Non-pigmented ciliary epithelial cell (primary cell): ENCODE measurements around the gene DPY30.

Experiments
- DNase-seq: peaks from one replicate; pipeline ENCODE4 v3.0.0-alpha.2; 2010; ENCODE audit warnings: low read depth

DPY30 gene

DNA sequence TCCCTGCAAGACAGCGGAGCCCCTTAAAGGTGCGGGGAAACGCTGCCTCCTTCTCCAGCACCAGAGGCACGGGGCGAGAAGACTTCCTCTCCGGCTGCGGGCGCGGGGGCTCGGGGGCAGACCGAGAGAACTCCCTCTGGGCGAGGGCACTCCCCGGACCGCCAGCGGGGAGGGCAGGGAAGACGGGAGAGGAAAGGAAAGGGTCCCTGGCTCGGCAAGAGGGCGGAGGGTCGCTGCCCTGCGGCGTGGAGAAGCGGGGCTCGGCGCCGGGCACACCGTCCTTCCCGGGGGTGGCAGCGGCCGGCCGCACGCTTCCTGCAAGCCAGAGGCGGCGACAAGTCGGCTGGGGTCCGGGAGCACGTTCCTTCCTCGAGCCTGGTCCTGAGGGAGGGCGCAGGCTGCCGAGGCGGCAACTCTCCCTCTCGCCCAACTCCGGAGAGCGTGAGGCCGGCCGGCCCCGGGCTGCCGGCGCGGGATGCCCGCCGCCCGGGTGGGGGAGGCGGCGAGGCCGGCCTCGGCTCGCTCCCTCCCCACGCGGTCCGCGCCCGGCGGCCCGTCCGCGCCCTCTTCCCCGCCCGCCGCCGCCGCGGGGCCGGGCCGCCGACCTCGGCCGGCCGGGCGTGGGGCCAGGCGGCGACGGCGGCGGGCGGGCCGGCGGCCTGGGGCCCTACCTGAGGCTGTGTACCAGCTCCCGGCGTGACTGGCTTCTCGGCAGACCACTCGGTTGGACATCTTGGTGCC is 29.9 kb downstream of the DPY30 start:
- DNase-seq = no peak

DNA sequence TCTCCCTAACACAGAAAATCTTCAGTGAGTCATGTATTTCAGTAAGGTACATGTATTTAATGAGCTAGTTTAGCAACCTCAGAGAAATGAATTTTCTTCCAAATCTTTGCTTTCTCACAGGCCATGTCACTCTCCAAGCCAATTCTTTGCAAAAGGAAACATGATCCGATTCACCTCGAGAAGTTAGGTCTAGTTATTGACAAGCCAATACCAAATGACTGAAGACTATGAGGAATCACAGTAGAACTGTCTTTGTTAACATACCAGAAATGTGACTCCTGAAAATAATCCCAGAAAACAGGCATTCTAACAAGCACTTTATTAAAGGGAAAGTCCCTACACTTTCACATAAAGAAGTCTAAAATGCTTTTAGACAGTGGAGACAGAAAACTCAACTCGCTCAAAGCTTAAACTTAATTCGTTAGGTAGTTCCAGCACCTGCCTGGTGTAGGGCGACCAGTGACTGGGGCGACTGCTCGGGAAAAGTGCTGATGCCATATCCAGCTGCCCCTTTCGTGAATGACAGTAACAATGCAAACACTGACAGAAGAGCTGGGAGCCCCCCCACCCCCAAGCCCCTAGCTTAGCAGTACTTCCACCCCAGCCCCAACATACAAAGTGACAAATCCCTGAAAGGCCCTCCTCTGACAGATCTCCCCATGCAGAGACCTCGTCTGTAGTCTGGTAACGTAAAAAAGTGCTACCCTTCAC is 30.6 kb downstream of the DPY30 start:
- DNase-seq = no peak

DNA sequence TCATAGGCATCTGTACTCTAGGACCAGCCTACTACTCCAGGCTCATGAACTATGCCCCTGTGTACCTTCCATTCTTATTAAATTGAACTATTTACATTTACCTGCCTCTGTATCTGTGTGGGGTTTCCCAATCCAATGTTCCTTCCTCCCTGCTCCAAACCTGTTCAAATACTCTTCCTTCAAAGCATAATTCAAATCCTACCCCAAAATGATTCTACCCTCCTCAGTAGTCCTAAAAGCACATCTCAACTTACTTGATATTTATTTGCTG is 32.5 kb downstream of the DPY30 start:
- DNase-seq = no peak

DNA sequence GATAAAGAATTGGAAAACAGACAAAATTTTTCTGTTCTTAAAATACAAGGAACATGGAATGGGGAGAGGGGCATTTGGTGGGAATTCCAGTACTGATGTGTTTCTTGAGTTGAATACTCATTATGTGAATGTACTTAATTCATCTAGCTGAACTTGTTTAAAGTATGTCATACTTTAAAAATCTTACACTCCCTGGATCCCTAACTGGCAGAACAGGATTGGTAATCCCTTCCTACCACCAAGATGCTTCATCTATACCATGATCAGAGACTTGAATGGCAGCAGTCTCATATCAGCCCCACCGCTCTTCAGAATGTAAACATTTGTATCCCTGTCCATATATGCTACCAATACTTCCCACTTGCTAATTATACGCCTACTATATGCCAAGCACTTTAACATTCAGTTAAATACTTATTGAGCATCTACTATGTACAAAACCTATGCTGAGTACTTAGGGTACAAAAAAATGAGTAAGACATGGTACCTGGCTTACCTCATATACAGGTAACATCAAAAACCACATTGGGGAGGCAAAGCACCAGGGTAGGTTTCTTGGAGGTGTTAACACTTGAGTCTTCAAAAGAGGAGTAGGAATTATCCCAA is 34.1 kb downstream of the DPY30 start:
- DNase-seq = no peak

DNA sequence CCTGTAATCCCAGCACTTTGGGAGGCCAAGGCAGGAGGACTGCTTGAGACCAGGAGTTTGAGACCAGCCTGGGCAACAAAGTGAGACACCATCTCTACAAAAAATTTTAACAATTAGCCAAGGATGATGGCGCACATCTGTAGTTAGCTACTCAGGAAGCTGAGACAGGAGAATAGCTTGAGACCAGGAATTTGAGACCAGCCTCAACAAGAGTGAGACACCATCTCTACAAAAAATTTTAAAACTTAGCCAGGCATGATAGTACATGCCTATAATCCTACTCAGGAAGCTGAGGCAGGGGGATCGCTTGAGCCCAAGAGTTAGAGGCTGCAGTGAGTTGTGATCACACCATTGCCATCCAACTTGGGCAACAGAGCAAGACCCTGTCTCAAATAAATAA is 35.8 kb downstream of the DPY30 start:
- DNase-seq = no peak

DNA sequence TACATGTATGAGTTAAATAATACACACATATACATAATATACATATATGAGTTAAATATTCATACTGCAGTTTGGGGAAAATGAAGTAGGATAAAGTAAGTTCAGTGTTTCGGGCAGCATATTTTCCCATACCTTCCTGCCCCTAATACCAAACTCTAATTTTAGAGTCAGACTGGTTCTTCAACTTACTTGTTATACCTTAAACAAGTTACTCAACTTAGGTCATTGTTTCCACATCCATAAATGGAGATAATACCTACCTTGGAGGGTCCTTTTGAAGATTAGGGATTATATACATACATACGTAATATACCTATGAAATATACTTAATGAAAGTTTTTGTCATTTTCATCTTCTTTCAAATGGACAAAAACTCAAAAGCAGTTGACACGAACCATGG is 37.2 kb downstream of the DPY30 start:
- DNase-seq = no peak

DNA sequence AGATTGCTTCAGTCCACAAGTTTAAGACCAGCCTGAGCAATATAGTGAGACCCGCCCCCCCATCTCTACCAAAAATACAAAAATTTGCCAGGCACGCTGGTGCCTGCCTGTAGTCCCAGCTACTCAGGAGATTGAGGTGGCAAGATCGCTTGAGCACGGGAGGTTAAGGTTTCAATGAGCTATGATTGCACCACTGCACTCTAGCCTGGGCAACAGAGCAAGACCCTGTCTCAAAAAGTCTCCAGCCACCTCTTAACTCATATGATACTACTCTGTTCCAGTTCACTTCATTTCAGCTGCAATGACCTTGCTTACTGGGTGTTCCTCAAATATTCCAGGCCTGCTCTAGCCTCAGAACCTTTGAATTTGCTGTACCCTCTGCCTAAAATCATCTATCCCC is 40.2 kb downstream of the DPY30 start:
- DNase-seq = no peak

DNA sequence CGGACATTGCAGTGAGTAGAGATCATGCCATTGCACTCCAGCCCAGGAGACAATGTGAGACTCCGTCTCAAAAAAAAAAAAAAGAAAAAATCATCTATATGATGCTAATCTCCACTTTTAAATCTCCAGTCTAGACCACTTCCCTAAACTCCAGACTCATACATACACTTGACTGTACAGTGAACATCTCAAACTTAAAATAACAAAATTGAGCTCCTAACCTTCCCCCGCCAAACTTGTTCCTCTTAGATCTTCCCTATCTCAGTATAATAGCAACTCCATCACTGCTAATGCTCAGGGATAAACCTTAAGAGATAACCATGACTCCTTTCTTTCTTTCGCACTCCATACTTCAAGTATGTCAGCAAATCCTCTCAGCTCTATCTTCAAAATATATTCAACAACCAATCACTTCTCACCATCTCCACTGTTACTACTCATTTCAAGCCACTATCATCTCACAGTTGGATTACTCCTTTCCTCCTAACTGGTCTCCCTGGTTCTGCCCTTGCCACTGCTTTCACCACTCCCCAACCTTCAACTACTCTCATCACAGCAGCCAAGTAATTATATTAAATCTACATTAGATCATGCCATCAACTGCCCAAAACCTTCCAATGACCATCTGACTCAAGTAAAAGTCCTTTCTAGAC is 40.7 kb downstream of the DPY30 start:
- no peak for DNase-seq

DNA sequence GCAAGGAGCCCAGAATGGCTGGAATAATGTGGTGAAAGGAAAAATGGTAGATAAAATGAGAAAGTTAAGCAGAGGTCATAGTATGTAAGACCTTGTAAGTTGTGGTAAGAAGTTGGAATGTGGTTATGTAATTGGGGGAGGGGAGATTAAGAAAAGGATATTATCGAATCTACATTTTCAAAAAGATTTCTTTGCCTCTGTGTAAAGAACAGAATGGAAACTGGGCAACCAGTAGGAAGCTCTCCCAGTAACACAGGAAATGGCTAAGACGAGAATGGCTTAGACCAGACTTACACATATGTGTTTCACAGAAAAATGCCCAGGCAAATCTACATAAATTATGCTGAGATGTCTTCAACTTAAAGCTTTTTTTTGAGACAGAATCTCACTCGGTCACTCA is 42.0 kb downstream of the DPY30 start:
- DNase-seq = no peak

DNA sequence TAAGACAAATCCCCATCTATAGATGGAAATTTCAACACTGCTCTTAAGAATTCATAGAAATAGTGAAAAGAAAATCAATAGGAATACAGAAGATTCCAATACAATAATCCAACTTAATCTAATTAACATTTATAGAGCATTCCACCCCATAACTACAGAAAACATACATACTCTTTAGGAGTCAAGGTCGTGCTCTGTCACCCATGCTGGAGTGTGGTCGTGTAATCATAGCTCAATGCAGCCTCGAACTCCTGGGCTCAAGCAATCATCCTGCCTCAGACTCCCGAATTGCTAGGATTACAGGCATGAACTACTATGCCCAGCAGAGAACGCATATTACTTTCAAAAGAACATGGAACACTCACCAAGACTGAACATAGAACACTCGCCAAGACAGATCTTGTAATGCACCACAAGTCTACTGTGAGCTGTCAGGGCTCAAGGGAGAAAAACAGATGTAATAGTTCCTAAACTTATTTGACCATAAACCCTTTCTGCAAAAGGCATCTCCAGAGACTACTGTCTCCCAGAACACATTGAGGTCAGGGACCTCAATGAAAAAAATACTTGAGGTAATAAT is 42.9 kb downstream of the DPY30 start:
- DNase-seq = no peak

DNA sequence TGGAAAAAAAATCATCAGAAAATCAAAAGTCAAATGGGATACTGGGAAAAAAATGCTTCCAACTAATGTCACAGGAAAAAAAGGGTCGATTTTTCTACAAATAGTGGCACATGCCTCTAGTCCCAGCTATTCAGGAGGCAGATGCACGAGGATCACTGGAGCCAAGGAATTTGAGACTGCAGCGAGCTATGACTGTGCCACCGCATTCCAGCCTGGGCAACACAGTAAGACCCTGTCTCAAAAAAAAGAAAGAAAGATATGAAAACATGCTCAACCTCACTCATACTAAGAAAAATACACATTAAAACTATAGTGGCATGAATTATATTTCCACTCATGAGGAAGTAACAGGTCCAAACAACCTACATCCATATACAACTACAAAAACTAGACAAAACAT is 46.7 kb downstream of the DPY30 start:
- DNase-seq = no peak

DNA sequence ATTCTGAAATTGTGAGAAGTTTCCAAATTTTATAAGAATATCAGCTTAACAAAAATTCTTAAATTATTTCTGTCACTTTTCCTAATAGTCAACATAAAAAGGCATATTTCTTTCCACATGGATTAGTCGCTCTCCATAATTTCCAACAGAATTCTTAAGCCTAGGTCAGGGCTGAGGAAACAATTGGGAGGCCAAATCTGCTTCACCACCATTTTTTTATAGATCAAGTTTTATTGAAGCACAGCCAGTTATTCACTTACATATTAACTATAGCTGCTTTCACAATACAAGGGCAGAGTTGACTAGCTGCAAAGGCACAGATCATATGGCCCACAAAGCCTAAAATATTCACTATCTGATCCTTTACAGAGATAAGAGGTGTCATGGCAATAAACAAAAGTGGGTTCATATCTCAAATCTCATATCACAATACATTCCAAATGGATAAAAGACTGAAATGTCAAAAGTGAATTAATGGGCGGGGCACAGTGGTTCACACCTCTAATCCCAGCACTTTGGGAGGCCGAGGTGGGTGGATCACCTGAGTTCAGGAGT is 47.5 kb downstream of the DPY30 start:
- DNase-seq = no peak

DNA sequence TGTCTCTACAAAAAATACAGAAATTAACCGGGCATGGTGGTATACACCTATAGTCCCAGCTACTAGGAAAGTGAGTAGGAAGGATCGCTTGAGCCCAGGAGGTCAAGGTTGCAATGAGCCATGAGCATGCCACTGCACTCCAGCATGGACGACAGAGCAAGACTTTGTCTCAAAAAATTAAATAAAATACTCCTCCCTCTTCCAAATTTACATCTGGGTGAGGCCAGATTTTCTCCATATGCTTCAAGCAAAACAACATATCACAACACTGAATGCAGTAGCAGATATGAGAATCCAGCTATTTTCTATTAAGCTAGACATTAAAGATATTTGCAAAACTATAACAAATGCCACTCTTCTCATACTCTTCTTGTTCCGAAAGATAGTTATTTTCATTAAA is 49.7 kb downstream of the DPY30 start:
- DNase-seq = no peak

DNA sequence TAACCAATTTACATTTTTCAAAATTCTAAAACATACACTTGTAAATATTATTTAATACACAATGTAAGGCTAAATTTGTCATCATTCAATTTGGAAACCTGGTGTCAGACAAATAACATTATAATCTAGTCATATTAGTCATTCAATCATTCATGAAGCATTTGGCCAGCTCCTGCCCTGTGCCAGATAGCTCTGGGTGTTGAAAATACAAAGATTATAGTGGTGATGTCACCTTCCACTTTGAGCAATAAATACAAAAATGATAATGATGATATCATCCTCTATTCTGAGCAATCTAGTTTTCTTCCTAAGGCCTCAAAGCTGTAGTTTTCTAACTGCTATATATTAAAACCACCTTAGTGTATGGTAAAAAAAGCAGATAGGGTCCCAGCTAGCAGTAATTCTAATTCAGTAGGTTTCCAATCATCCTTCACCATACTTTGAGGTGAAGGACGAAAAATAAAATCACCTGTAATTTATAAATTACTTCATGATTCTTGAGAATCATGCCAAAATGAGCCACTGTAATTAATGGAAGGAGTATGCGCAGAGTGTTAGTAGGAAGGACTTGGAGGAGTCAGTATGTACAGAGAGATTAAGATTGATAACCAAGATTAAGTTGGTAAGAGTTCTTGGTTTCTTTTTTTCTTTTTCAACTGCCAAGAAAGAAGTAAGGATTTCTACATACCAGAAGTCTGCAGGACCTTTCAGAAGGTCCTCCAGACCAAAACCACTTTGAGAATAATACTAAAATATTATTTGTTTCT is 52.0 kb downstream of the DPY30 start:
- DNase-seq = no peak

DNA sequence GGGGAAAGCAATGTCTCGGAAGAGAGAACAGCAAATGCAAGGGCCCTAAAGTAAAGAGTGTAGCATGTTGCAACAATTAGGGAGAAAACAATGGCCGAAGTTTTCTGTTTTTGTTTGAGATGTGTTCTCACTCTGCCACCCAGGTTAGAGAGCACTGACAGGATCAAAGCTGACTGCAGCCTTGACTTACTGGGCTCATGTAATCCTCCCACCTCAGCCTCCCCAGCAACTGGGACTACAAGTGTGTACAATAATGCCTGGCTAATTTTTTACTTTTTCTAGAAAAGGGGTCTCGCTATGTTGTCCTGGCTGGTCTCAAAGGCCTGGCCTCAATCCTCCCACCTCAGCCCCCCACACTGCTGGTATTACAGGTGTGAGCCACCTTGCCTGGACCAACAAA is 52.7 kb downstream of the DPY30 start:
- no peak for DNase-seq

DNA sequence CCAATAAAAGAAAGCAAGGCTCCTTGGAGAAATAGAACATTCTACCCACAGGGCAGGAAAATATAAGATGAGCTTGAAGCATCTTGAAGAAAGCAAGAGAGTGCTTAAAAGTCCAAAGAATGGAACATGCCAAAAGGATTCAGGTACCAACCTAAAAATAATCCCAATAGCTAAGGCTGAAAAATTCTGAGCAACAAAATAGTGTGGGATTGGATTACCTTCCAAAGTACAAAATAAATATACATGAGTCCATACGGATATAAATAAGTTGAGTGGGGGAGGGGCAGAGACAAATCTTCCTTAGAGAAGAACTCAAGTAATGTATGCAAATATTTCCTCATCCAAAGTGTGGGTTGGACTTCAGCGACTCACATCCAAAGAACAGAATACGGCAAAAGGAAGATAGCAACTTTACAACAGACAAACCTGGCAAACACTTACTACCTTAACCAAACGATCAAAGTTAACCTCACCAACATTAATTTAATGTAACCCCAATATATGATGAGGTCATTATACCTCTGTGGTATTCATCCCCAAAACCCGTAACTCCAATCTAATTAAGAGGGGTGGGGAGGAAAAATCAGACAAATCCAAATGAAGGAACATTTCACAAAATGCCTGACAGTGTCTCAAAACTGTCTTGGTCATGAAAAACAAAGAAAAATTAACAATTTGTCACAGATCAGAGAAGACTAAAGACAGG is 55.7 kb downstream of the DPY30 start:
- no peak for DNase-seq

DNA sequence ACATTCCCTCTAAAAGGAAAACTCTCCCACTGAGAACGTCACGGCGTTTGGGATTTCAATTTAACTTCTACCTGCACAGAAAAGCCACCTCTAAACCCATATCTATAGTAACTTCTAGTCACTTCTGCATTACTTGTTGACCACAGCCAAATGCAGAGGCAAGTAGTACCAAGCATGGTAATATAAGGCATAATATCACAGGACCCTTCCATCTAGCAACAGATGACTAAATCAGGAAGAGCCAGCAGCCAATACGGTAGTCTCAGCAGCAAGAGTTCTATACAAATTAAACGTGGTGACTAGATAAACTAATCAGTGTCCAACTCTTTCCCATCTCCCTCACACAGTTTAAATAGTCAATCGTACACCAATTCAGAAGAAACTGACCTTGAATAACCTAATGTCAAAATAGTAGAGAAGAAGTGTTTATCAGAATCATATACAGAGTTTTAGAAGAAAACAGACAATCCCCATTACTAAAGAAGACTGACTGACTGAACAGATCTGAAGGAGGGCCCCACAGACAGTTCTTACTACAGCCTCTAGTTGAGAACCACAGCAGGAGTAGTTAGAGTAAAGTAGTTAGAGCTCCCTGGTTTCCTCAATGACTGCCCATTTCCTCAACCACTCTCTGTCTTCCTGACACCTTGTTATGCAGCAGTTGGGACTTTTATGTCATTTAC is 58.8 kb downstream of the DPY30 start:
- DNase-seq = no peak

DNA sequence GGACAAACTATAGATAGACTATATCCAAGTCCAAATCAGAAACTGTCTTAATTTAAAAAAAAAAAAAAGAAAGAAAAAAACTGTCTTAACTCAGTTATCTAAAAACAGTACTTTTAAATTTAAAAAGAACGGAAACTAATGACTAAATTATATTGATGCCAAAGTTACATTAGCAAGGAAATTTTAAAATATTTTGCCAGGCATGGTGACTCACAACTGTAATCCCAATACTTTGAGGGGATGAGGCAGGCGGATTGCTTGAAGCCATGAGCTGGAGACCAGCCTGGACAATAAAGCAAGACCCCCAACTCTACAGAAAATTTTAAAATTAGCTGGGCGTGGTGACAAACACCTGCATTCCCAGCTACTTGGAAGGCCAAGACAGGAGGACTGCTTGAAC is 59.6 kb downstream of the DPY30 start:
- no peak for DNase-seq

DNA sequence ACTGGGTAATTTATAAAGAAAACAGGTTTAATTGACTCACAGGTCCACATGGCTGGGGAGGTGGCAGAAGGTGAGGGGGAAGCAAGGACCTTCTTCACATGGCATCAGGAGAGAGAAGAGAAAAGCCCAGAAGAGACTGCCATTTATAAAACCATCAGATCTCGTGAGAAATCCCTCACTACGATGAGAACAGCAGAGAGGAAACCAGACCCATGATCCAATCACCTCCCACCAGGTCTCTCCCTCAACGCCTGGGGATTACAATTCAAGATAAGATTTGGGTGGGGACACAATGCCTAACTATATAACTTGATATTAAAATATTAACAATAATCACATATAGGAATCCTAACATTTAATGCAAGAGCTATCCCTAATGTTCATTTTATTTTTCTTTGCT is 60.6 kb downstream of the DPY30 start:
- DNase-seq = no peak

DNA sequence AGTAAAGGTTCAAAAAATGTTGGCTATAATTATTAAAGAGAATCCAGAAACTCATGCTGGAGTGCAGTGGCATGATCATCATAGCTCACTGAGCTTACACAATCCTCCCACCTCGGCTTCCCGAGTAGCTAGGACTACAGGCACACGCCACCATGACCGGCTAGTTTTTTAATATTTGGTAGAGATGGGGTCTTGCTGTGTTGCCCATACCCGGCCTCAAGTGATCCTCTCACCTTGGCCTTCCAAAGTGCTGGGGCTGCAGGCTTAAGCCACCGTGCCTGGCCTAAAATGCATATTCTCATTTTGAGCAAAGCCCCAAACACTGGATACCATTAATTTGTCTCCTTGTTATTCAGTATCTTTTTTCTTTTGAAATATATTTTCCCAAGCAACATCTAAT is 61.2 kb downstream of the DPY30 start:
- DNase-seq = no peak
